H1 (cell line): Measurements from ENCODE around the gene SDR39U1. TPM values are rescaled to one million over a fixed set of nuclear protein-coding genes. Genes with fewer than 3 reads are reported as not detected.

Experiments
- CTCF ChIA-PET: fragments of 300-600 bp; sonication (Branson Sonifier 250); formaldehyde crosslinking; loops from one replicate; lab custom pipeline; 2021; ENCODE audit not compliant: partially characterized antibody; lab: Charles Lee
- POLR2A ChIA-PET: fragments of 300-600 bp; sonication (Branson Sonifier 250); formaldehyde crosslinking; loops from one replicate; lab custom pipeline; 2021; ENCODE audit warnings: inconsistent platforms; ENCODE audit not compliant: partially characterized antibody; lab: Charles Lee
- DNase-seq, 2 experiments: peaks; one replicate each; pipeline versions ENCODE4 v3.0.0 to v3.0.0-alpha.2; 2010 to 2022; ENCODE audit warnings: low spot score in 2 of 2, low read depth in 1 of 2, mixed read lengths in 1 of 2
- FAIRE-seq: peaks from 2 replicates; lab custom pipeline; 2011; peaks lifted over from hg19 to GRCh38; lab: Jason Lieb, UNC
- H2AFZ ChIP-seq: 2 replicates; pipeline ENCODE4 v1.8.1; 2012; ENCODE audit warnings: low read length, inconsistent platforms
- H2AK5ac ChIP-seq: 2 replicates; pipeline ENCODE4 v1.6.1; 2013; ENCODE audit warnings: low read depth, low read length
- H2BK120ac ChIP-seq: replicated peaks from 2 replicates; pipeline ENCODE3; 2013; ENCODE audit warnings: low read depth, low read length, inconsistent platforms
- H2BK12ac ChIP-seq: 2 replicates; pipeline ENCODE4 v1.6.1; 2013; ENCODE audit warnings: low read depth, low read length
- H2BK15ac ChIP-seq: 2 replicates; pipeline ENCODE4 v1.6.1; 2013; ENCODE audit warnings: low read length
- H2BK20ac ChIP-seq: 2 replicates; pipeline ENCODE4 v1.6.1; 2013; ENCODE audit warnings: low read length
- H2BK5ac ChIP-seq: 2 replicates; pipeline ENCODE4 v1.6.1; 2013; ENCODE audit warnings: low read depth, low read length
- H3K14ac ChIP-seq: 2 replicates; pipeline ENCODE4 v1.6.1; 2013; ENCODE audit warnings: inconsistent platforms; ENCODE audit not compliant: insufficient read length
- H3K18ac ChIP-seq: 2 replicates; pipeline ENCODE4 v1.6.1; 2013; ENCODE audit warnings: low read length; ENCODE audit errors: extremely low read depth
- H3K23ac ChIP-seq: 2 replicates; pipeline ENCODE4 v1.6.1; 2013; ENCODE audit warnings: inconsistent platforms; ENCODE audit not compliant: insufficient read length
- H3K23me2 ChIP-seq: 2 replicates; pipeline ENCODE4 v1.6.1; 2013; ENCODE audit warnings: low read depth, low read length
- H3K27ac ChIP-seq: 2 replicates; pipeline ENCODE4 v1.6.1; 2011; ENCODE audit warnings: low read depth, low read length, inconsistent platforms
- H3K27me3 ChIP-seq, 4 experiments: replicated peaks in 1 of 4; 1 replicate in 1 of 4; 2 replicates in 3 of 4; pipeline versions ENCODE4 v1.6.1 to v1.8.1; 2011 to 2013; ENCODE audit warnings: low read length in 3 of 4, mild to moderate bottlenecking in 3 of 4, inconsistent platforms in 2 of 4, mixed read lengths in 2 of 4, moderate library complexity in 1 of 4; ENCODE audit not compliant: control insufficient read depth in 3 of 4, insufficient read depth in 3 of 4; ENCODE audit errors: extremely low read depth in 1 of 4
- H3K36me3 ChIP-seq, 4 experiments: 2 replicates each; pipeline versions ENCODE4 v1.6.1 to v1.8.1; 2011 to 2013; ENCODE audit warnings: mild to moderate bottlenecking in 4 of 4, low read length in 3 of 4, moderate library complexity in 2 of 4, control low read depth in 1 of 4, inconsistent platforms in 1 of 4; ENCODE audit not compliant: insufficient read depth in 4 of 4, control insufficient read depth in 2 of 4
- H3K4ac ChIP-seq: replicated peaks from 2 replicates; pipeline ENCODE3; 2013; ENCODE audit warnings: low read length, low read depth, mixed read lengths, inconsistent platforms; ENCODE audit not compliant: insufficient read length
- H3K4me1 ChIP-seq, 4 experiments: replicated peaks in 1 of 4; 1 replicate in 1 of 4; 2 replicates in 3 of 4; pipeline versions ENCODE4 v1.6.1 to v1.8.1; 2011 to 2013; ENCODE audit warnings: low read length in 3 of 4, inconsistent platforms in 2 of 4, mixed read lengths in 1 of 4; ENCODE audit not compliant: insufficient read depth in 4 of 4, control insufficient read depth in 3 of 4
- H3K4me2 ChIP-seq, 2 experiments: 2 replicates each; pipeline versions ENCODE4 v1.6.1 to v1.8.1; 2011 to 2013; ENCODE audit warnings: low read depth in 2 of 2, low read length in 2 of 2, control low read depth in 1 of 2, inconsistent platforms in 1 of 2, mild to moderate bottlenecking in 1 of 2; ENCODE audit not compliant: insufficient read depth in 1 of 2
- H3K4me3 ChIP-seq, 4 experiments: fragments of 200-600, 300-600 bp in 1 of 4; sonication (generic), shearing (Covaris generic), sonication (Bioruptor Twin) in 1 of 4; 2 replicates each; pipeline versions ENCODE4 v1.5.1 to v1.8.1; 2011 to 2016; ENCODE audit warnings: low read length in 4 of 4, low read depth in 3 of 4, control low read depth in 2 of 4, inconsistent platforms in 2 of 4, mild to moderate bottlenecking in 2 of 4, mixed read lengths in 1 of 4, moderate library complexity in 1 of 4; ENCODE audit not compliant: insufficient read depth in 2 of 4; ENCODE audit errors: extremely low read depth in 1 of 4
- H3K56ac ChIP-seq: replicated peaks from 2 replicates; pipeline ENCODE3; 2013; ENCODE audit warnings: low read depth, mild to moderate bottlenecking, mixed read lengths, low read length, inconsistent platforms; ENCODE audit not compliant: insufficient read length
- H3K79me1 ChIP-seq: 2 replicates; pipeline ENCODE4 v1.6.1; 2013; ENCODE audit warnings: low read depth, low read length, control low read depth
- H3K79me2 ChIP-seq, 2 experiments: 2 replicates each; pipeline versions ENCODE4 v1.6.1 to v1.8.1; 2012 to 2013; ENCODE audit warnings: low read length in 2 of 2, mild to moderate bottlenecking in 2 of 2, inconsistent platforms in 1 of 2; ENCODE audit not compliant: insufficient read depth in 2 of 2, control insufficient read depth in 1 of 2
- H3K9ac ChIP-seq, 4 experiments: replicated peaks in 1 of 4; 1 replicate in 1 of 4; 2 replicates in 3 of 4; pipeline versions ENCODE4 v1.6.1 to v1.8.1; 2011 to 2013; ENCODE audit warnings: low read depth in 3 of 4, low read length in 3 of 4, control low read depth in 2 of 4, mild to moderate bottlenecking in 2 of 4, moderate library complexity in 2 of 4, inconsistent platforms in 1 of 4; ENCODE audit errors: extremely low read depth in 1 of 4
- H3K9me3 ChIP-seq, 2 experiments: 2 replicates each; pipeline versions ENCODE4 v1.6.1 to v1.8.1; 2012 to 2013; ENCODE audit warnings: mild to moderate bottlenecking in 2 of 2, moderate library complexity in 2 of 2, control low read depth in 1 of 2, inconsistent platforms in 1 of 2, low read depth in 1 of 2, low read length in 1 of 2, mixed read lengths in 1 of 2; ENCODE audit not compliant: insufficient read depth in 2 of 2
- H4K20me1 ChIP-seq, 2 experiments: replicated peaks in 1 of 2; 2 replicates each; pipeline versions ENCODE3 to v1.8.1; 2011 to 2013; ENCODE audit warnings: inconsistent platforms in 2 of 2, low read length in 2 of 2, mild to moderate bottlenecking in 1 of 2; ENCODE audit not compliant: insufficient read depth in 2 of 2, control insufficient read depth in 1 of 2
- H4K5ac ChIP-seq: 2 replicates; pipeline ENCODE4 v1.6.1; 2013; ENCODE audit warnings: low read length, low read depth, mixed read lengths, inconsistent platforms; ENCODE audit not compliant: insufficient read length
- H4K8ac ChIP-seq: 2 replicates; pipeline ENCODE4 v1.8.0; 2013; ENCODE audit warnings: mild to moderate bottlenecking, moderate library complexity, low read length, inconsistent platforms; ENCODE audit not compliant: insufficient read depth; ENCODE audit errors: extremely low read depth
- H4K91ac ChIP-seq: replicated peaks from 2 replicates; pipeline ENCODE3; 2013; ENCODE audit warnings: low read length, mixed read lengths, inconsistent platforms; ENCODE audit not compliant: insufficient read length
- BCL11A ChIP-seq, 2 experiments: IDR thresholded peaks; one replicate each; pipeline ENCODE4 v1.6.1; 2011; ENCODE audit warnings: low read depth in 2 of 2, low read length in 2 of 2, mild to moderate bottlenecking in 2 of 2
- BRCA1 ChIP-seq: IDR thresholded peaks from 2 replicates; pipeline ENCODE4 v1.6.1; 2012; ENCODE audit warnings: low read depth, low read length, improper control_type of control experiment
- CREB1 ChIP-seq: IDR thresholded peaks from 2 replicates; pipeline ENCODE4 v1.6.1; 2012; ENCODE audit warnings: inconsistent platforms
- EP300 ChIP-seq, 2 experiments: IDR thresholded peaks; 1 replicate in 1 of 2; 2 replicates in 1 of 2; pipeline ENCODE4 v1.6.1; 2011 to 2012; ENCODE audit warnings: low read depth in 2 of 2, low read length in 2 of 2, mild to moderate bottlenecking in 2 of 2, borderline replicate concordance in 1 of 2, inconsistent platforms in 1 of 2, moderate library complexity in 1 of 2
- KDM1A ChIP-seq: fragments of 200-600, 300-600 bp; sonication (generic); IDR thresholded peaks from 2 replicates; pipeline ENCODE4 v1.7.1; 2016; ENCODE audit warnings: mild to moderate bottlenecking, low read length, borderline replicate concordance
- RFX5 ChIP-seq: IDR thresholded peaks from 2 replicates; pipeline ENCODE4 v1.6.1; 2011; ENCODE audit warnings: low read depth, low read length, improper control_type of control experiment, borderline replicate concordance
- RNF2 ChIP-seq: fragments of 200-900, 300-1000 bp; sonication (generic); IDR thresholded peaks from 2 replicates; pipeline ENCODE4 v1.7.1; 2016; ENCODE audit warnings: borderline replicate concordance, low read depth, mild to moderate bottlenecking, antibody characterized with exemption, low read length; ENCODE audit not compliant: poor library complexity, severe bottlenecking; ENCODE audit errors: missing control alignments
- TEAD4 ChIP-seq: IDR thresholded peaks from 2 replicates; pipeline ENCODE4 v1.6.1; 2012; ENCODE audit warnings: low read depth, low read length, inconsistent platforms, mixed read lengths
- YY1 ChIP-seq: IDR thresholded peaks from 2 replicates; pipeline ENCODE4 v1.6.1; 2011; ENCODE audit warnings: low read depth, mild to moderate bottlenecking, low read length
- WGBS, 2 experiments: shearing (Covaris generic) in 1 of 2; methylation state at CpG; one replicate each; pipeline versions ENCODE4 v1.1.6 to v1.1.7; 2013 to 2015; ENCODE audit warnings: low lambda C conversion rate in 2 of 2, mixed read lengths in 2 of 2, inconsistent platforms in 1 of 2, low coverage in 1 of 2, missing lambda C conversion rate in 1 of 2; ENCODE audit not compliant: insufficient replicate concordance in 2 of 2, insufficient coverage in 1 of 2, insufficient read length in 1 of 2; ENCODE audit errors: extremely low coverage in 1 of 2, missing lambda C conversion rate in 1 of 2; 5-methylcytosine and 5-hydroxymethylcytosine counted together
- polyA plus RNA-seq, 7 experiments: library from polyadenylated mRNA; depleted of rRNA in 3 of 7; stranded (reverse) in 5 of 7; unstranded in 2 of 7; fragments of >200 nt in 5 of 7; fragments of 200-250 nt in 2 of 7; gene quantifications; 1 replicate in 5 of 7; 2 replicates in 1 of 7; 4 replicates in 1 of 7; pipeline versions ENCODE4 v1.2.1 to v1.2.3, GENCODE V29; 2011 to 2013; ENCODE audit warnings: missing spikeins in 2 of 7, mixed read lengths in 2 of 7
- total RNA-seq: library from RNA; stranded (reverse); fragmentation: NEBNext Ultra II Directional; extraction: Animal tissue kit (Norgen Biotek cat#: 25700); gene quantifications from 2 replicates; pipeline ENCODE4 v1.2.1, GENCODE V29; 2021
- TF ChIP-seq, protein P1 (sequence below): IDR thresholded peaks from 2 replicates; pipeline ENCODE4 v1.6.1; 2011; ENCODE audit warnings: low read depth, mild to moderate bottlenecking, low read length; ENCODE audit not compliant: insufficient read depth

SDR39U1 gene
- total and polyA plus RNA-seq, 2 of the 8 experiments (the other 6 are each of a cell fraction or from before 2014, with no cell fraction given) = 46.7 to 98.8 TPM

DNA sequence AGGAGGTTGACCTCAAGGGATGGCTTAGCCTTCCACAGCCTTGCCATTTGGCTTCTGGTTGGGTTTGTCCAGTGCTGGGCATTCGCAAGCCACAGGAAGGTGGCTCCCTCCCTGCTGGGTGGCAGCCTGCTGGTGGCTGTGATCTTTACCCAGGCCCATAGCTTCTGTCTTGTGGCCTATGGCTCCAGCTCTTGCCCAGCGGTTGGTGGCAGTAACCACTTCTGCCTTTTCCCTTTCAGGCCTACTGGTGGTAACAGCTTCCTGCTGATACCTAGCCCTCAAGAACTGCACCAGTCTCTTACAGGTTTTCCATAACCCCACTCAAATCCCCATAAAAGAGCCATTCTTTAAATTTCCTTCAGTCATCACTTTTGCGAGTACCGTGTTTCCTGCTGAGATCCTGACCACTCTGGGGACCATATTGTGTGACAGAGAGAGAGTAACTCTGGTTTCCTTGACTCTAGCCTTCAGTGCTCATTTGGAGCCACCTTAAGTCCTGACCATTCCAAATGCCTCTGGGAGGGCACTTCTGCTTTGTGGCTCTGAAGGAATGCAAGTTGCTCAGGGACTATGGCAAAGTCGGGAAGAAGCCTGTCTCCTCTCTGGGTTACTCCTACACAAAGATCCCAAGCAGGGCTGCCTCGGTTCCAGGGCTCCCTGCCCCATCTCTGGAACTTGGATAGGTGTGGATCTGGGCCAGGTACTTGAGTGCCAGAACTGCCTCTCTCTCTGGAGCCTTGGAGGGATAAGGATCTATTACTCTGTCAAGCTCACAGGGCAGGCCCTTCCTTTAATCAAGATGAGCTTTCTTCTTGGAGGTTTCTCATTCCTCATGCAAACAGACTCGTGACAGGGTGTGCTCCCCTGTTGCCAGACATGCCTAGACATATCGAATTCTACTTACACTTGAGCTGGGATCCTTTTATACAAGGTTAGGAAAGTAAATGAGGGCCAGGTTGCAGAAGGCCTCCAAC, 46.7 kb downstream of the SDR39U1 start:
- WGBS, 2 experiments = 86% methylated on average over 8 of the region's 8 CpGs; no CpG with 5 or more reads in 1 of the 2 experiments
- Histone ChIP-seq H3K4me1 (peaks cover 0 to 15% (median 8%) of the 10 kb centered on the region in 4 experiments; a peak in 6 of 7 replicates), H4K8ac (no peak overlapping the region), H4K5ac (no peak overlapping the region), H3K4me2 (no peak overlapping the region), H3K14ac (no peak overlapping the region), H3K4ac (no peak overlapping the region), H2AK5ac (no peak overlapping the region), H3K36me3 (no peaks in the 10 kb centered on the region), H3K79me2 (no peaks in the 10 kb centered on the region), H2AFZ (no peak overlapping the region), H3K18ac (no peak overlapping the region), H3K9ac (no peak overlapping the region), H2BK12ac (peak overlapping the region; percentile 80; the same call in 1 of the 2 replicates), H2BK15ac (peak overlapping the region; percentile 83; the same call in 1 of the 2 replicates), H3K9me3 (no peaks in the 10 kb centered on the region), H3K79me1 (no peaks in the 10 kb centered on the region), H3K4me3 (no peak overlapping the region), H3K23me2 (peaks cover 10% of the 10 kb centered on the region; the same call in 1 of the 2 replicates), H4K91ac (no peak overlapping the region), H2BK120ac (no peak overlapping the region), H2BK5ac (peak overlapping the region; percentile 60; the same call in 1 of the 2 replicates), H3K27ac (no peak overlapping the region), H3K56ac (no peak overlapping the region), H4K20me1 (no peaks in the 10 kb centered on the region), H2BK20ac (peak overlapping the region; percentile 66; the same call in 1 of the 2 replicates), H3K23ac (no peak overlapping the region), H3K27me3 (peaks cover 0 to 3% (median 0%) of the 10 kb centered on the region in 4 experiments; a peak in 1 of 7 replicates)
- no peak for FAIRE-seq
- CTCF ChIA-PET = interaction anchor here (0.8 to 4.3 kb wide), 17 partner anchors 9 to 201 kb away, joined by 3 to 35 read pairs (median 6); partner anchors contain the start of gene NFATC4
- POLR2A ChIA-PET = interaction anchor here (1.0 to 1.9 kb wide), 7 partner anchors 13 to 88 kb away, joined by 3 to 8 read pairs (median 5); partner anchors contain the start of gene CIDEB
- no peak for DNase-seq
- no peak for TF ChIP-seq TEAD4
- TF ChIP-seq YY1 = no peak
- no peak for TF ChIP-seq EP300 (IDR thresholded peaks at IDR 0.05; ENCODE audit: borderline replicate concordance in 1 of 2, low read depth in 2 of 2, low read length in 2 of 2)
- no peak for TF ChIP-seq CREB1
- TF ChIP-seq, protein P1, sequence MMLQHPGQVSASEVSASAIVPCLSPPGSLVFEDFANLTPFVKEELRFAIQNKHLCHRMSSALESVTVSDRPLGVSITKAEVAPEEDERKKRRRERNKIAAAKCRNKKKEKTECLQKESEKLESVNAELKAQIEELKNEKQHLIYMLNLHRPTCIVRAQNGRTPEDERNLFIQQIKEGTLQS = no peak
- TF ChIP-seq RFX5 = no peak
- TF ChIP-seq RNF2 = no peak
- no peak for TF ChIP-seq BCL11A (IDR thresholded peaks at IDR 0.05; ENCODE audit: low read depth in 2 of 2, low read length in 2 of 2)
- TF ChIP-seq BRCA1 = no peak
- TF ChIP-seq KDM1A = no peak
